Activated CD8-positive, alpha-beta memory T cell treated with anti-CD3 and anti-CD28 coated beads for 4 hours (primary cell): Measurements from ENCODE around the gene MTERF4.
"Not testable (repeated sequence)": the region's sequence is repeated elsewhere in the genome, so short reads cannot be mapped to it uniquely, and the experiment has no call there.

Source experiments
- DNase-seq, 2 donors: peaks; one replicate each; pipeline ENCODE4 v3.0.0-alpha.2; 2020; ENCODE audit warnings: low read depth in 2 of 2

MTERF4 gene

GRCh38 chr2:241110607-241111439 is 8.7 kb upstream of the MTERF4 start:
- DNase-seq = no peak

GRCh38 chr2:241110089-241110606 is 8.1 kb upstream of the MTERF4 start:
- DNase-seq = no peak

DNA sequence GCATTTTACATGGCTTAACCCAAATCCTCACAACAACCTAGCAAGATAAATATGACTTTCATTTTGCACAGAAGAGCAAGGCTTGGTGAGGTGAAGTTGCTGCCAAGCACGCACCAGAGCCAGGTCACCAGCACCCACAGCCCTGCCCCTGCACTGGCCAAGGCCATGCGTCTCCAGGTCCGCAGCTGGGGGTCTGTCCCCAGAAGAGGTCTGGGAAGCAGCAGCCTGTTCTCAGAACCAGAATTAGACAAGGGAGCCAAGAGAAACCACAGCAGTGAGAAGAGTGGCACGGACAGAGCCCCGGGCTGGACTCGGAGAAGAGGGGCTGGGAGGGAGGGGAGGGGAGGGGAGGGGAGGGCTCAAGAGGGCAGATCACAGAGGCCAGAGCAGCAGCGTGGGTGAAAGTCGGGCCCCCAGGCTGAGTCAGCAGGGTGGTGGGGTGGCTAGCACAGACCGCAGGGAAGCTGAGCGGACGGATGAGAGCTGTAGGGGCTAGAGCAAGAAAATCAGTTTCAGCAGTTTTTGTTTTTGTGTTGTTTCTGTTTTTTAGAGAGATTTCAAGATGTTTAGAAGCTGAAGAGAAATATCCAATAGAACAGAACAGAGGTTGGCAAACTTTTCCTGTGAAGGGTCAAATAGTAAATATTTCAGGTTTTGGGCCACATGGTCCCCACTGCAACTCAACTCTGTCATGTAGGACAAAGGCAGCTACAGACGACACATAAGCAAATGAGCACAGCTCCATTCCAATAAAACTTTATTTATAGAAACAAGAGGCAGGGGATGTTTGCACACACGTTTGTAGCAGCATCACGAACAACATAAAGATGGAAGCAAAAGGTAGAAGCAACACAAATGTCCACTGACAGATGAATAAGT is 7.4 kb upstream of the MTERF4 start:
- no peak for DNase-seq

- no peak for DNase-seq
Measured at GRCh38 chr2:241108271-241109209, 6.5 kb upstream of the MTERF4 start.

DNA sequence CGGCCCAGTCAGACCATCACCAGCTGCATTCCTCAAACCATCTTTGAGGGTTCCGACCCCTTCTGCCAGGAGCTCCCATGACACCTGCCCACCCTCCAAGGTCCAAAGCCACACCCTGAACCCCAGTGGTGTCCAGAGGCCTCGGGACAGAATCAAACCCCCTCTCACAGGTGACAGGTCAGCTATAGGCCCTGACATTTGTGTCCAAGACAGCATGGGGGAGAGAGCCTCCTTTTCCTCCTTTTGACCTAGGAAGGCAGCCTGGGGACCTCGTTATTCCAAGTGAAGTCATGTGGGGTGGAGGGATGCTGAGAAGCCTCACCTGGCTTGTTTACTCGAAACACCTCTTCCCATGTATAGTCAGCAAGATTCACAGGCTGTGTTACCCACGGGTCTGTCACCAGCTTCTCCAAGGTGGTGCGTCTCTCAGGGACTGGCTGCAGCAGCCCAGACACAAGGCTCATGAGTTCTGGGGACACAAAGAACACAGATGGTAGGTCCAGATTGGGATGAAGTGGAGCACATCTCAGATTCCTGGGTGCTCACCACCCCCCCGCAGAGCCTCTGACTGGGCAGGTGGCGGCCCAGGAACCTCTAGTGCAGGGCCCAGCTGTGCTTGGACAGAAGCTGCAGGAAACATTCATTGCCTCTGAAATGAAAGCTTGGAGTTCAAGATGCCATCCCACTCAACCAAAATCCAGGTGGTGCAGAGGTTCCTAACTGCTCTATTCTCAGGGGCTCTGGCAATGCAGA is 5.1 kb upstream of the MTERF4 start:
- DNase-seq = no peak

DNA sequence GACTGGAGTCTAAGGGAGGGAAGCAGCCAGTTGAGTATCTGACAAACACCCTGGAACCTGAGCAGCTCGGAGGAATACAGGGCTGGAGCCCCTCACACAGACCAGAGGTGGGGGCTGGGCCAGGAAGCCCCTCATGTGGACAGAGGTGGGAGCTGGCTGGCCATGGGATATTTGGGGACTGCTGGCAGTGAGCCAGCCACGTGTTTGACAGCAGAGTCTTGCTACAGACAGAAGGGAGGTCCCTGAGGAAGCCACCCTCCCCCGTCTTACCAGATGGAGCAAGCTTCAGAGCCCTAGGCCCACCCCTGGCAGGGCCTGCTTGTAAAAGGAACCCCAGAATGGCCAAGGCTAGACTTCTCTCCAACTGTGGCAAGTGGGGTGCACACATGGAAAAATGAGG is 3.6 kb upstream of the MTERF4 start:
- DNase-seq = no peak

DNA sequence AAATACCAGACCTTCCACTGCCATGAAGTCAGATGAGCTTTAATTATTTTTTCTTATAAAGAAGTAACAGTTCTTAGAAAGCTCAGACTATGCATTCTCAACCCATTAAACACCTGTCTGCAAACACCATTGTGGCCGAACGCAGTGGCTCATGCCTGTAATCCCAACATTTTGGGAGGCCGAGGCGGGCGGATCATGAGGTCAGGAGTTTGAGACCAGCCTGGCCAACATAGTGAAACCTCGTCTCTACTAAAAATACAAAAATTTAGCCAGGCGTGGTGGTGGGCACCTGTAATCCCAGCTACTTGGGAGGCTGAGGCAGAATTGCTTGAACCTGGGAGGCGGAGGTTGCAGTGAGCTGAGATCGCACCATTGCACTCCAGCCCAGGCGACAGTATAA is 2.5 kb upstream of the MTERF4 start:
- DNase-seq = not testable (repeated sequence)

GRCh38 chr2:241103176-241103595 is 1.1 kb upstream of the MTERF4 start:
- DNase-seq = no peak

GRCh38 chr2:241099246-241099645 is 2.8 kb downstream of the MTERF4 start:
- no peak for DNase-seq

DNA sequence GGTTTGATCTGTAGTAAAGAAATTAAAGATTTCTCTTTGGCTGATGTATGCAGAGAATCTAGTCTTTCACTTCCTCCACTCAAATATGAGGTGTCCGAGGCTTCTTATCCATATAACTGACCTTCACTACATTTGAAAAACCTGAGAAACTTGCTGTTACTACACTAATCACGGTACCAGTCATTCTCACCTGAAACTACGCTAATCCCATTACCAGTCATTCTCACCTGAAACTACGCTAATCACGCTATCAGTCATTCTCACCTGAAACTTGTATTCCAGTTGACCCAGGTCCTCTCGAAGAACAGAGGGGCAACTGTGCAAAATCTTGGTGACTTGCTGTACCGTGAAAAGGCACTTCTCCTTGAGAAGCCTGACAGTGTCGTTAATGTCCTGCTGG is 5.1 kb downstream of the MTERF4 start:
- no peak for DNase-seq

DNA sequence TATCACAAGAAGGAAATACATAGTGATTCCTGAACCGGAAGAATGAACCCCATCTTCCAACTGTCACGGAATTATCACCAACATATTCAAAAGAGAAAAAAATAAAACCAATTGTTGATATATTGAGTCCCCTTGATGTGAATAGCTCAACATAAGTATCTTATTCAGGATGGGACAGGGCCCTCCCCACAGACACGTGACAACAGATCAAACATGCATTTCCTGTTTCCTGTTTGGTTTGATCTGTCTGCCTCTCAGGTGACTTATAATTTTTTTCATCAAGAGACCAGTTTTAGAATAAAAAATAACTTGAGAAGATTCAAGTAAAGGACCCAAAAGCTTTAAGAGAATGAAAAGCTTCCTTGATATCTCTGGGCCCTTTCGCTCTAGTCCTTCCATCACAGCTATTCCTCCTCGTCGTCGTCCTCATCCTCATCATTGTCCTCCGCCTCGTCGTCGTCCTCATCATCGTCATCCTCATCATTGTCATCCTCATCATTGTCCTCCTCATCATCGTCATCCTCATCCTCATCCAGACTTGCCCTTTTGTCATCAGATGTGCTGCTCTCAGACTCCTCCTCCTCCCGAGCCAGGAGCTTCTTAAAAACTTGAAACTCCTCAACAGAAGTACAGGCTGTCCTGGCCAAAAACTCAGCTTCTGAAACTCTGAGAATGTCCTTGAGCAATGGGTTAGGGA is 6.3 kb downstream of the MTERF4 start:
- DNase-seq = no peak

- no peak for DNase-seq
Measured at GRCh38 chr2:241094924-241095420, 7.1 kb downstream of the MTERF4 start.

DNA sequence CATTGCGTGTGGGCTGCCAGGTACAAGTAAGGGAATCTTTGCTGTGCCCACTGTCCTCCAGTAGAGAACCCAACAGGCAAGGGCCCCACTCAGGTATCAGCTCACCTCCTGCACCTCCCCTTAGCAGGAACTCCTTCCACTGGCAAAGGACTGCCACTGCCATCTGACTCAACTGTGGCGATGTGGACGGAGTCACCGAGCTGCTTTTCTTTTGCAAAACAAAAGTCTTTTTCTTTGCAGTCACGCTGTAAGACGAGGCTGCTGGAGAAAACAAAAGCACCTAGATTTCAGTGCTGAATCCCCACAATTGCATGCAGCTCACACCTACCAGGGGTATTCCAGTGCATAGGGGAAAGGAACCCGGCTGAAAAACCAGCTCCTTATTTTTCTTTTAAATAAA is 7.9 kb downstream of the MTERF4 start:
- DNase-seq = no peak

- DNase-seq = not testable (repeated sequence)
Measured at GRCh38 chr2:241093133-241093781, 8.8 kb downstream of the MTERF4 start.

DNA sequence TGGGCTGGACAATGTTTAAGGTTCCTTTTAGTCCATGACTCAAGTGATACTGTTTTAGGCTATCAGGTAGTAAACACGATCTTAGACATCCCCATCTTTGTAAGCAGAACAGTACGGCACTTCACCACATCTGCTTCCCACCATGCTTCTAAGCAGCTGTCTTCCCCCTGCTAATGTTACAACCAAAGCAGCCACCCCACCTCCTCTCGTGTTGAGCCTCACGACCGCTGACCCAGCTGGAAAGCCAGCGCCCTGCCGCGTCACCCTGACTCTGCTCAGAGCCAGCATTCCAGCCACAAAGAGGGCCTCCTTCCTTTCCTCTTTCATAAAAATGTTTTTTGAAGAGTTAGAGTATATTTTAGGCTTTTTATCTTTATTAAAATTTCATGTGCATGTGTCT is 9.4 kb downstream of the MTERF4 start:
- DNase-seq = no peak

GRCh38 chr2:241091734-241092445 is 10.2 kb downstream of the MTERF4 start:
- no peak for DNase-seq

DNA sequence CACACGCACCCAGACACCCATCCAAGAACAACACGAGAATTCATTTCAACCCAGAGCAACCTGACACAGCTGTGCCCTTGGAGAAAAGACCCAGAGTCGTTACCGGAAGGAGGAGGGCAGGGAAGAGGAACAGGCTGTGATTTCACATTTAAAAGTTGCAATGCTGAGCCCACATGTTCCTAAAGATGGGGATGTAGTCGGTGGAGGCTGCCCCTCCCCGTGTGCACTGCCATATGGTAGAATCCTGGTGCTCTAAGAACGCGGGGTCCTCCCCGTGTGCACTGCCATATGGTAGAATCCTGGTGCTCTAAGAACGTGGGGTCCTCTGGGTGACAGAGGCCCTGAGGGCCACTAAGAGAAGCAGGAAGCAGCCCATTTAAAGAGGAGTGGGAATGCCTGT is 10.9 kb downstream of the MTERF4 start:
- DNase-seq = no peak

- DNase-seq = no peak
Measured at GRCh38 chr2:241088791-241089732, 13.0 kb downstream of the MTERF4 start.
